Glomerular visceral epithelial cell (primary cell): ENCODE measurements around the gene PCNX1.
A peak's percentile ranks its signal among the peaks of the same experiment; 100 is the strongest.
"Not testable (repeated sequence)": the region's sequence is repeated elsewhere in the genome, so short reads cannot be mapped to it uniquely, and the experiment has no call there.

Source experiments
- DNase-seq: peaks from one replicate; pipeline ENCODE4 v3.0.0-alpha.2; 2016; ENCODE audit errors: extremely low spot score

The PCNX1 gene

DNA sequence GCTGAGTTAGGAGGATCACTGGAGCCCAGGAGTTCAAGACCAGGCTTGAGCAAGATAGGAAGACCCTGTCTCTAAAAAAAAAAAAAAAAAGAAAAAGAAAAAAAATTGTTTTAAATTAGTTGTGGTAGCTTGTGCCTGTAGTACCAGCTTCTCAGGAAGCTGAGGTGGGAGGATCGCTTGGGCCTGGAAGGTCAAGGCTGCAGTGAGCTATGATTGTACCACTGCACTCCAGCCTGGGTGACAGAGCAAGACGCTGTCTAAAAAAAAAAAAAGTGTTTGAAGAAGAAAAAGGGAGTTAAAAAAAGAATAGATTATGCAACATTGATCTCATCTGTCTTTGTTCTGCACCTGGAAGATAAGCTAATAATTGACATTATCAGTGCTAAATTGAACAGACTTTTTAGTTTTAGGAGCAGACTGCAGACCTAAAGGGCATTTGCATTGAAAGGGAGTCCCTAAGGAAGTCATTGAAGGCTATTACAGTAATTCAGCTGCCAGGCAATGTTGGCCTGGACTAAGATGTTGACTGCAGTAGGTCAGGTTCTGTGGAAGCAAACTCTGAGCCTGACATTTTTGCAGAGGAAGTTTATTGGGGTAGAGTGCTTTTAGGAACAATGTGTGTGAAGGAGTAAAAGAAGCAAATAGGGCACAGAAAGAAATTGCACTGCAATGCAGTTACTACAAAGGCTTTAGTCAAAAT is 215.8 kb downstream of the PCNX1 start:
- no peak for DNase-seq

DNA sequence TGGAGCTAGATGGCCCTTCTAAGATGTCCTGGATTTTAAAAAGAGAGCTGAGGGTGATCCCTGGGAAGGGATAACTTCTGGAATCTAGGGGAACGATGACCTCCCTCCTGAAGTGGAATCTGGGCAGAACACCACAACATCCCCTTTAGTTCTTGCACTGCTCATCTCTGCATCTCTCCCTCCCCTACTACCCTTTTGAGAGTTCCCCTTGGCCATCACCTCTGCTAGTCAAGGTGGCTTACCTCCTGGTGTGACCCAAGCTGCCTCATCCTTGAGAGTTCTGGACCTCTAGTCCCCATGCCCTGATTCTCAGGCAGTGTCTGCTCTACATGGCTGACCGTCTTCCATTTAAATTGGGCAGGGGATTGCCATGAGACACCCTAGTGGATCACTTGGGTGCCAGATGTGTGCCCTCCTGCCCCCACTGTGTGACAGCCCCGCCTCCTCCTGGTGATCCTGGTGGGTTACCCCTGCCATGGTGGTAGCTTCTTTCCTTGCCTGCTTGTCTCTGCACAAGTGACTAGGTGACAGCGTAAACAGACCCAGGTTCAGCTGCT is 216.4 kb downstream of the PCNX1 start:
- no peak for DNase-seq

DNA sequence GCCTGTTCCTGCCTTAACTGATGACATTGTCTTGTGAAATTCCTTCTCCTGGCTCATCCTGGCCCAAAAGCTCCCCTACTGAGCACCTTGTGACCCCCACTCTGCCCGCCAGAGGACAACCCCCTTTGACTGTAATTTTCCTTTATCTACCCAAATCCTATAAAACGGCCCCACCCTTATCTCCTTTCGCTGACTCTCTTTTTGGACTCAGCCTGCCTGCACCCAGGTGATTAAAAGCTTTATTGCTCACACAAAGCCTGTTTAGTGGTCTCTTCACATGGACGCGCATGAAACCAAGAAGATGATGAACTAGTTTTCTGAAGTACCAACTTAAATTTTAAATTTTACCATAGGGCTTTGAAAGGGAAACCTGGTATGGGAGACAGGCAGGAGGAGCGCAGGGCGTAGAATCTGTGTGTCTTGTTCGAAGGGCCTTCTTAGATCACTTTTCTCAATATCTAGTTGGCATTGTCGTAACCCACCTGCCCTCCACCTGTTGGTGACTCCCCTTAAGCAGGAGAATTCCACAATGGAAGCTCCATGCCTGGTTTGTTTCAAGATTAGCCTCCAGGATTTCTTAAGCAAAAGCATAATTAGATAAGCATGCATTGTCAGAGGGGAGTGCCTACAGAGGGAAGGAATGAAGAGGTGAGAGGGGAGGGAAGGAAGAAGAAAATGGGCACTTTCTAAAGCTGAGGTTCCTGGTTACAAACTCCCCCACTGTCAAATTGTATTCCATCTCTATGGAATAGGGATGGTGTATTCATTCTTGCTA is 222.6 kb downstream of the PCNX1 start:
- DNase-seq: not testable (repeated sequence)

DNA sequence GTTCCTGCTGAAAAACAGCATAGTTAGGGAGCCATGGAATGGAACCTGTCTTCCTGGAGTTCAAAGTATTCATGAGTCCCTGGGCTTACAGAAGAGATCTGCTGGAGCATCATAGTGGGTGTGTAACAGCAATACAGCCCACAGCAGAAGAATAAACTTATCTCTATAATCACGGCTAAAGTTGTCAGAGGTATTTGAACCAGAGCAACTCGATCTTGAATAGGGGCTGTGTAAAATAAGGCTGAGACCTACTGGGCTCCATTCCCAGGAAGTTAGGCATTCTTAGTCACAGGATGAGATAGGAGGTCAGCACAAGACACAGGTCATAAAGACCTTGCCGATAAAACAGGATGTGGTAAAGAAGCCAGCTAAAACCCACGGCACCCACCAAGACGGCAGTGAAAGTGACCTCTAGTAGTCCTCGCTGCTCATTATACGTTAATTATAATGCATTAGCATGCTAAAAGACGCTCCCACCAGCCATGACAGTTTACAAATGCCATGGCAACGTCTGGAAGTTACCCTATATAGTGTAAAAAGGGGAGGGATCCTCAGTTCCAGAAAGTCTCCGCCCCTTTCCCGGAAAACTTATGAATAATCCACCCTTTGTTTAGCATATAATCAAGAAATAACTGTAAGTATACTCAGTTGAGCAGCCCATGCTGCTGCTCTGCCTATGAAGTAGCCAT is 223.4 kb downstream of the PCNX1 start:
- peak; percentile 36 for DNase-seq

DNA sequence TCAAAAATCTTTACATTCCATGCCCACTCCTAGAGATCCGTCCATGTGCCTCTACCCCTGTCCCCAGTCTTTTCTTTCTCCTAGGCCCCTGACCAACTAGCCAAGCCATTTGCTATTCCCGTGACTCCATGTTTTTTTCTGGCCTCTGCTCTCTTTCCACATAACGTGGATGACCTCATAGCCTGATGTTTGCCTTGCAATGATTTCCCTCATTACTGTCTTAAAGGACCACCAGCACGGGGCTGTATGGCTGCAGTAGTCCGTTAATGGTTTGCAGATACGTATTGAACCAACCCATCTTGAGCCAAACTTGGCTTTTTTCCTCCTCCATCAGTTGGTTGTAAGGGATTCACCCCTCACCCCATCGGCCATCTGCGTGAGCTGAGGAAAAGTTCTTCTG is 226.0 kb downstream of the PCNX1 start:
- no peak for DNase-seq

DNA sequence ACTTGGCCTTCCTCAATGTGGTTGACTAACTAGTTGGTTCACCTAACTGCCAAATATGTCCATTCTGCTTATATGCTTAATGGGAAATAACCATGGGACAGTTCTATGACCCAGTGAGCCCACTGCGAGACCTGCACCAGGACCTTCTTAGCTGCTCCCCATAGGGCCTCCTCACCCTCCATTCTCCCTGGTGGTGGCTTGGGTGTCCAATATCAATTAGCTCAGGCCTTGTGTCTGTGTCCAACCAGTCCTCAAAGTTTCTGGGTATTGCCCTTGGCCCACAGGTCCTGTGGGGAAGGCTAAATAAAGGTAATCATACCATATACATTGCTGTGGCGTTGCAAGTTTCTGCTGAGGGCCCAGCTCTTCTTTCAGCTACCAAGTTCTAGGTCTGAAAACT is 228.2 kb downstream of the PCNX1 start:
- no peak for DNase-seq

DNA sequence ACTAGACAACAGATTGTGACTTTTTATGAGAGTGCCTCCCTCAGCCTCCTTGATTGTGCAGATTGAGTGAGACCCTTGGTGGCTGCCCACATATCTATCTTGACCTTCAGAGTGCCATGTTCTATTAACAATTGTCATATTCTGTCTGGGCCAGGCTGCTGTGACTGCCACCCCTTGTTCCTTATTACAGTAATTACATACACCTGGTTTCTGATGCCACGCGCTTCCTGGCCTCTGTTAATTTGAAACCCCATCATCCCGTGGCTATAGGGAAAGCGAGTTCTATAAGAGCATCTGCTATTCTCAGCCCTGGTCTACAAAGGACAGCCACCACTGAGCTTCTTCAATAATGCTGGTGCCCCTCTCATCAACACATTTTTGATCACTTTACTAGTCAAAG is 228.7 kb downstream of the PCNX1 start:
- DNase-seq: no peak

DNA sequence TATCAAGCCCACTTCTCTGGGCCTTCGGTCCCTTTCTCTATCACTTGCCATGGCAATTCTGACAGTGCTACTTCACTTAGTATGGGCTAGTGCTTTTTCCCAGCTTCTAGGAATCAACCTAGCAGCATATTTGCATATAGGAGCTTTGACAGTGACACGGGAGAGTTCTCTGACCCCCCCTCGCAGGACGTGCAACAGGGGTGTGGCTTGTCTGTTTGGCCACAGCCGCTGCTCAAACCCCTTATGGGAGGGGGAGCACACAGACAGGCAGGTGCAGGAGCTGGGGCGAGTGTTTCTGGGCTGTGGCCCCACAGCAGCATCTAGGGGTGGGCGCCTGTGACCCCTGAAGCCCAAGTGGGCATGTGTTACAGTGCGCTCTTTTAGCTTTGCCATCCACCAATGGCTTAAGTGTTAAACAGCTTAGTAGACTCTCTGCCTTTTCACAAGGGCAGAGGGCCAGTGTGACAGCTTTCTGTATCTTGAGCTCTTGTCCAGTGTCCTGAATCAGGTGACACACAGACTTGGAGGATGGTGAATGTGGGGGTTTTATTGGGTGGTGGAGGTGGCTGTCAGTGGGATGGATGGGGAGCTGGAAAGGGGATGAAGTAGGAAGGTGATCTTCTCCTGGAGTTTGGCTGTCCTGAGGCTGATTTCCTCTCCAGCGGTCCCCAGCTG is 229.3 kb downstream of the PCNX1 start:
- DNase-seq: no peak

DNA sequence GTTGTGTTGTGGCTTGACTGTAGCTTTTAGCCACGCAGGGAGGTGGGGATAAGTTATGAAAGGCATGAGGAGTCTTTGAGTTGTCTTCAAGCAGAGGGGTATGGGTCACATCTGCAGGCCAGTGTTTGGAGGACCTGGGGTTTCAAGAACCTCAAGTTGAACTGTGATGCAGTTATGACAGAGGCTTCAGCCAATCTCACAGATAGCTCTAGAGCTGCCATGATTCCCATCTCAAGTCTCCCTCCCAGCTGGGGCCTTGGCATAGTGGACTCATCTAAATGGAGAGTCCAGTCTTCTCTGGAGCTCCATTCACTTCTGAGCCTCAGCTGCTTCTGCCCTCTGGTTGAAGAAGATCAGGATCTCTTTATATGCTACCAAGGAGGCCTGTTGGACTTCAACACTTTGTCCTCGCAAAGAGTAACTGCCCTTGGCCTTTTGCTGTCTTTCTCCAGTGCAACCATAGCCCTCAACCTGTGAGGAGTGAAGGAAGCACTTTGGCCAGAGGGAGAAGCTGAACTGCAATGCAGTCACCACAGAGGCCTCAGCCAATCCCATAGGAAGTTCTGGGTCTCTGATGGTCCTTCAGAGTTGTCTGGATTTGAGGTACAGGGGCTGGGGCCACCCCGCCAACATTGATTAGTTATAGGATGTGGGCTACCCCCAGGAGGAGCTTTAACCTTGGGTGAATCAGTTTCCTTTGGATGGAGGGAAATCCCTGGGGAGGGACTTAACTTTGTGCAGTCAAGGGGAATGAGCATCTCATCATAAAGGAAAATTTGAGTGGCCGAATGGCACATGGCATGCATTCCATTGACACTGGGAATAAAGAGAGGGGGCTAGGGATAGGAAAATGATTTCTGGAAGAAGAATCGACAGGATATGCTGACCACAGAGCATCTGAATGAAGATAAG is 230.5 kb downstream of the PCNX1 start:
- no peak for DNase-seq

DNA sequence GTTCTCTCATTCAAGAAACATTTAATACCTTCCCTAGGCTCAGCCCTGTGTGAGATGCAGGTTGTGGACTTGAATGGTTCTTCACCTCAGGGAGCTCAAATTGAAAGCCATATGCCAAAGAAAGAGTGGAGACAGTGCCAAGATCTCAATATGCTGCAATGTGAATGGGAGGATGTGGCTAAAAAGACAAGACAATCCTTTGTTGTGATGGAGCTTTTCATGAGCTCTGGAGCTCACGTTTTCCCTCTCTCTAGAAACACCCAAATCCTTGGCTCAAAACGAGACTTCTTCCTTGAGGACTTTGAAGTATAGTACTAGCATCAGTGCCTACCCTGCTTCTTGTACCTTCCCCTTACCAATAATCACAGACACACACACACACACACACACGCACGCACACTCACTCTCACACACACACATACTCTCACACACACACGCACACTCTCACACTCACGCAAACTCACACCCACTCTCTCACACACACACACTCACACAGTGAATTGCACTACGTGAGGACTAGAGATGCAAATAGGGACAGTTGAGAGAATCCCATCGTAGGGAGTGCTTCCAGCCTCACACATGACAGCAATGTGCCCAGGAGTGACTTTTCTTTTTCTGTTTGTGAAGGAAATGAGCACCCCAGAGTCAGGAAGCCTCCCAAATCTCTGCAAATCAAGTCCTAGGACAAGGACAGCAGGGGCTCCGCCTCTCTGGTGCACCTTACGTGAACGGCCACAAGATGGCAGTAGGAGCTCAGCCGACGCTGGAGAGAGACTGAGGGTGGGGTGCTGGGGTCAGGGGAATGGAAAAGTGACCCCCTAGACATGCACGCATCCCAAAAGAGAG is 231.4 kb downstream of the PCNX1 start:
- peak; percentile 61 for DNase-seq

DNA sequence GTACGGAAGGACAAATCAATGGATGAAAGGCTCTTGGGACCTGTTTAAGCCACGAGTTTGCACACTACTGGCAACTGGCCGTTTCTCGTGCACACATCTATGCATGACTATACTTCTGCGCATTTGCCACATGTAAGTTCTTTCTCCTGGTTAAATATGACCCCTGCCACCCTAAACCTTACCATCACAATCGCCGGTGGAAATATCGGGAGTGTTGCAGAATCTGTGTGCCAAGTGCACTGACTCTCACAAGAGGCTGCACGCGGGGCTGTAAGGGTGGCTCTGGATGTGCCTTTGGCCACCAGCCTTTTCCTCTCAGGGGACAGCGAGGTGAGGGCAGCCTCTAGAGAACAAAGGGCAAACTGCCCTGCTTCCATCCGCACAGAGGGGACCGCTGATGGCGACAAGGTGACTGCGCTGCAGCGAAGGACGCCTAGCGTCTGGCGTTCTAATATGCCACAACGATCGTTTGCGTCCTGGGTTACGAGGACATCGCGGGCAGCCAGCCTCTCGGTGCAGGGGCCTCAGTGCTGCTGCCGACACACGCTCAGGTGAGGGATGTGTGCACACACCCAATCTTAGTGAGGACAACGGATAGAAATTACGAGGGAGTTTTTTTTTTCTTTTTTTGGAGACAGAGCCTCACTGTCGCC is 232.2 kb downstream of the PCNX1 start:
- no peak for DNase-seq

DNA sequence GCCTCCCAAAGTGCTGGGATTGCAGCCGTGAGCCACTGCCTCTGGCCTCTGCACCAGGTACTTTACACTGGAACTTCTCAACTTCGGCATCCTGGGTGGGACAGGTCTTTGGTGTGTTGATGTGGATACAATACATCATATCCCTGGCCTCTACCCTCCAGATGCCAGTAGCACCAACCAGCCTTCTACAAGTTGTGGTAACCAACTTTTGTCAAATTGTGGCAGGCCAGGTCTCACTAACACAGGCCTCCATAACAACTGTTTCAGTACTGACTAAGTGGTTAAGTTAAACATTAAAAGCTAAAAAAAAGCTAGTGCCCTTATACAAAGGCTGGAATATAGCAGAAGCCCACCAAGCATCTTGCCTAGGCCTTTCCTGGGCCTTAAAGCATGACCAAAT is 232.9 kb downstream of the PCNX1 start:
- peak; percentile 25 for DNase-seq

DNA sequence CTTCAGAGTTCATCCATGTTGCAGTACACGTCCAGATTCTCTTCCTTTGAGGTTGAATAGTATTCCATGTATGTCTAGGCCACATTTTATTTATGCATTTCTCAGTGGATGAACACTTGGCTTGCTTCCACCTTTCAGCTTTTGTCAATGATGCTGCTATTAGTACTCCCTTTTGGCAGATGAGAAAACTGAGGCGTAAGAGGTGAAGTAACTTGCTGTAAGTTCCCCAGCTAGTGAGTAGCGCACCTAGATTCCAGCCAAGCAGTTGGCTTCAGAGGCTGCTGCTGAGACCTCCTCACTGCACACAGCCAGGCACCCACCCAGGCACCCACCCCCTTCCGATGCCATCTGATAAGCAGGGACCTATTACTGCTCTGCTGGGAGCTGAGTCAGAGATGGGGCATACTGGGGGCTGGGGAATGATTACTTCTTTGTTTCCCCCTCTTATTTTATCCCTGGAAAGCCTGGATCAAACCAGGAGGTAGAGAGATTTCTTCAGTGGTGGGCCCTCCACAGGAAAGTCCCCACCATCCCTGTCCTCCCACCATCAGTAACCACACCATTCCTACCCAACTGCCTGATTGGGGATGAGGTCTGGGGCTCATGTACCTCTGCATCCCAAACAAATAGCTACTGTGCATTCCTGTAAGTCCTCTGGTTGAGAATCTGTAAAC is 234.6 kb downstream of the PCNX1 start:
- no peak for DNase-seq

DNA sequence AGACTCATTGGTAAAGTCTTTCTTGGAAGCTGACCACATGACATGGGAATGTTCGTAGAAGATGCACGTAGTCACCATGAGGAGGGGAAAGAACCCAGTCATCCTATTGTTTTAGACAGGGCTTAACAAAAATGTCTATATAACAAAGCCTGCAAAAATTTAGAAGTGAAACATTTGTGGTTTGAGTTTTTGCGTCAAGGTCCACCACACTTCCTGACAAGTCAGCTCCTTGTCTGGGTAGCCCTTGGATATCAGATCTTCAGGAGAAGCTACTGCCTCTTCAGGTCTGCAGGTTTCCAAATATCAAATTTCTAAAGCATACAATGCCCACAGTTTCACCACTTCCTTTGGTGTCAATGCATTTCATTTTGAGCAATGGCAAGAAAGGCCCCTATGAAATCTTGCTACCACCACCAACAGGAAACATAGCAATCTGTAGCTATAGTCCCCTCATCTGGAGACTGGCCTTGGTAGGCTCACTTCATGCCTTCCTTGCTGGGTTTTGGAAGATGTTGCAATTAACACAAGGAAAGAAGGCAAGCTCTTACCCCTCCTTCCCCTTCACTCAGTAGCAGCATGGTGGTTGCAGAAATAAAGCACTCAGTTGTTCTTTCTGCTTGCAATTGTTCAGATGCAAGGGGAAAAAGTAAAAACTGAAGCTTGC is 235.2 kb downstream of the PCNX1 start:
- peak; percentile 75 for DNase-seq

DNA sequence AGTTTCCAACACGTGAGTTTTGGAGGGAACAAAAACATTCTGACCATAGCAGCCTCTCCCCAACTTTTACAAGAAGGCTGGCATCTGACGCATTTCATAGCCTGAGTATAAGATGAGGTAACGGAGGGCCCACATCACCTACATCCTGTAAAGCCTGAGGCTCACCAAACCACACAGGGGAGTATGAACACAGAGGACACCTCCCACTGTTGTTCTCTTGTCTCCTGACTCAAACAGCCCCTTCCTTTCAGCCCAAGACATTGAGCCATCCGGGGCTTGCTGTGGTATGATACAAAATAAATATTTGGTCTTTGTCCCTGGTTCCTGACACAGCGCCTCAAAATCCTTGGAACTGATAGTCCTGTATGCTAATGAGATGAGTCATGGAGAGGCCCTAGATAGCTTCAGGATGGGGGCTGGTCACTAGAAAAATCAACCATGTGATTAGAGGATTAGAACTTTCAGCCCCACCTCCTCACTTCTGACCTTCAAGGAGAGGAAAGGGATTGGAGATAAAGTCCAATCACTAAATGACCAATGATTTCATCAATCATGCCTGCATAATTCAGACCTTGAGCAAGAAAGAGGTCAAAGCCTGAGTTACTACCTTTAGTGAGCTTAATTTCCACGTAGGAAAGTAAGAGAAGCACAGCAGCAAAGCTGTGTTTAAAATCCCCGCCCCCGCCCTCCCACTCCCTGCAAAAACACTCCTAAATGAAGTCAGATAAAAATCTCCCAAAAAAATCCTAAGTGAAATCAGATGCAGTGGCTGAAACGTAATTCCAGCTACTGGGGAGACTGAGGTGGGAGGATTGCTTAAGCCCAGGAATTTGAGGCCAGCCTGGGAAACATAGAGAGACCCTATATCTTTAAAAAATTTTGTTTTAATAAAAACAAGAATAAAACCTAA is 236.4 kb downstream of the PCNX1 start:
- peak; percentile 34 for DNase-seq

DNA sequence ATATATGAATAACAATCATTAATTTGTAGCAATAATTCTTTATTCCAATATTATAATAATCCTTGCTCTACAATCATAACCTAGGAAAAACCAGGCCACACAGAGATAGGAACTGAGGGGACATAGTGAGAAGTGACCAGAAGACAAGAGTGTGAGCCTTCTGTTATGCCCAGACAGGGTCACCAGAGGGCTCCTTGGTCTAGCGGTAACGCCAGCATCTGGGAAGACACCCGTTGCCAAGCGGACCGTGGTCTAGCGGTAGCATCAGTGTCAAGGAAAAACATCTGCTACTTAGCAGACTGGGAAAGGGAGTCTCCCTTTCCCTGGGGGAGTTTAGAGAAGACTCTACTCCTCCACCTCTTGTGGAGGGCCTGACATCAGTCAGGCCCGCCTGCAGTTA is 240.1 kb downstream of the PCNX1 start:
- DNase-seq: not testable (repeated sequence)

DNA sequence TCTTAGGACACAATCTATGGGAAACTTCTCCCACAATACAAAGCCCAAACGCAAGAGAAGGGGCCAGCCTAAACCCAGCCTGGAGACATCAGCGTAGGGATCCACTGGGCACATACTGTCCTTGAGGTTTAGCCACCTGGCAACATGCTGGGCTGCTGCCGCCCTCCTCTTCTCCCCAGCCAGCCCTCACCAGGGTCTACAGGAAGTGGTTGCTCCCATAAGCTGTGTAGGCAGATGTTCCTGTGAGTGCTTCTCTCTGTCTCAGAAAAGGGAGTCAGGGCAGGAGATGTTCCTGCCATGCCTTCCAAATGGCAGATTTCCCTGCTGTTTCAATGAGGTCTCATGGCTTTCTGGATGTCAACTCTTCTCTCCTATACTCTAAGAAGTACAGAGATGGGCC is 241.4 kb downstream of the PCNX1 start:
- DNase-seq: no peak
